PC-9 (cell line): ENCODE measurements around the gene GNAO1.

ENCODE experiments used
- EZH2 ChIP-seq: fragments of 200-600 bp; sonication (generic); IDR thresholded peaks from 2 replicates; pipeline ENCODE4 v1.8.0; 2017; ENCODE audit warnings: antibody characterized with exemption, low read depth
- TF ChIP-seq, protein P1 (sequence below): fragments of 200-600 bp; sonication (generic); conservative IDR thresholded peaks from 2 replicates; pipeline ENCODE4 v1.6.1; 2017; ENCODE audit warnings: mixed run types, antibody characterized with exemption, mild to moderate bottlenecking, moderate library complexity

- TF ChIP-seq, protein P1, sequence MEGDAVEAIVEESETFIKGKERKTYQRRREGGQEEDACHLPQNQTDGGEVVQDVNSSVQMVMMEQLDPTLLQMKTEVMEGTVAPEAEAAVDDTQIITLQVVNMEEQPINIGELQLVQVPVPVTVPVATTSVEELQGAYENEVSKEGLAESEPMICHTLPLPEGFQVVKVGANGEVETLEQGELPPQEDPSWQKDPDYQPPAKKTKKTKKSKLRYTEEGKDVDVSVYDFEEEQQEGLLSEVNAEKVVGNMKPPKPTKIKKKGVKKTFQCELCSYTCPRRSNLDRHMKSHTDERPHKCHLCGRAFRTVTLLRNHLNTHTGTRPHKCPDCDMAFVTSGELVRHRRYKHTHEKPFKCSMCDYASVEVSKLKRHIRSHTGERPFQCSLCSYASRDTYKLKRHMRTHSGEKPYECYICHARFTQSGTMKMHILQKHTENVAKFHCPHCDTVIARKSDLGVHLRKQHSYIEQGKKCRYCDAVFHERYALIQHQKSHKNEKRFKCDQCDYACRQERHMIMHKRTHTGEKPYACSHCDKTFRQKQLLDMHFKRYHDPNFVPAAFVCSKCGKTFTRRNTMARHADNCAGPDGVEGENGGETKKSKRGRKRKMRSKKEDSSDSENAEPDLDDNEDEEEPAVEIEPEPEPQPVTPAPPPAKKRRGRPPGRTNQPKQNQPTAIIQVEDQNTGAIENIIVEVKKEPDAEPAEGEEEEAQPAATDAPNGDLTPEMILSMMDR, result no peak
- no peak for TF ChIP-seq EZH2
These were observed 51.5 kb downstream of the GNAO1 start for GRCh38 chr16:56242740-56243139.
